T-cell (primary cell): ENCODE measurements around the gene PPP2R3B. TPM values are rescaled to one million over a fixed set of nuclear protein-coding genes. Genes with fewer than 3 reads are reported as not detected.
A peak's percentile ranks its signal among the peaks of the same experiment; 100 is the strongest.
"Not testable (repeated sequence)": the region's sequence is repeated elsewhere in the genome, so short reads cannot be mapped to it uniquely, and the experiment has no call there.

ENCODE experiments used
- ATAC-seq, 4 experiments: fragments of 200-7000 bp in 3 of 4; fragments of 150-1000 bp in 1 of 4; cut with Tn5 transposase; replicated peaks in 1 of 4; 1 replicate in 3 of 4; 2 replicates in 1 of 4; pipeline ENCODE4 v1.10.0; 2021; ENCODE audit warnings: moderate library complexity in 3 of 4, mild to moderate bottlenecking in 2 of 4, moderate number of reproducible peaks in 1 of 4
- CTCF ChIA-PET, 2 donors: fragments of 300-600 bp; sonication (Branson Sonifier 250); formaldehyde crosslinking; loops; one replicate each; lab custom pipeline; 2022; ENCODE audit warnings: antibody characterized with exemption in 2 of 2; lab: Charles Lee
- POLR2A ChIA-PET, 2 donors: fragments of 300-600 bp; sonication (Branson Sonifier 250); formaldehyde crosslinking; loops; one replicate each; lab custom pipeline; 2022; ENCODE audit warnings: antibody characterized with exemption in 2 of 2; lab: Charles Lee
- DNase-seq, 35 experiments: peaks; one replicate each; pipeline versions ENCODE4 v3.0.0 to v3.0.0-alpha.2; 2013 to 2023
- H3K27ac ChIP-seq: one replicate; pipeline ENCODE4 v1.5.1; 2013; ENCODE audit warnings: low read length
- H3K27me3 ChIP-seq, 2 experiments: replicated peaks in 1 of 2; 1 replicate in 1 of 2; 2 replicates in 1 of 2; pipeline versions ENCODE4 v1.6.1 to v1.7.0; 2013; ENCODE audit warnings: low read length in 1 of 2, mixed read lengths in 1 of 2; ENCODE audit not compliant: control insufficient read depth in 2 of 2, insufficient read depth in 2 of 2; ENCODE audit errors: extremely low read depth in 1 of 2
- H3K36me3 ChIP-seq, 2 donors: 1 replicate in 1 of 2; 2 replicates in 1 of 2; pipeline versions ENCODE4 v1.6.1 to v1.7.0; 2013; ENCODE audit warnings: low read length in 1 of 2; ENCODE audit not compliant: control insufficient read depth in 2 of 2, insufficient read depth in 1 of 2; ENCODE audit errors: extremely low read depth in 1 of 2
- H3K4me1 ChIP-seq, 2 experiments: 1 replicate in 1 of 2; 2 replicates in 1 of 2; pipeline versions ENCODE4 v1.6.1 to v1.7.0; 2013; ENCODE audit warnings: low read length in 2 of 2, mixed read lengths in 1 of 2; ENCODE audit not compliant: insufficient read depth in 2 of 2, control insufficient read depth in 1 of 2; ENCODE audit errors: extremely low read depth in 1 of 2
- H3K4me3 ChIP-seq, 2 donors: 1 replicate in 1 of 2; 2 replicates in 1 of 2; pipeline versions ENCODE4 v1.5.1 to v1.7.0; 2013; ENCODE audit warnings: mild to moderate bottlenecking in 2 of 2, low read length in 1 of 2, moderate library complexity in 1 of 2; ENCODE audit not compliant: control insufficient read depth in 1 of 2; ENCODE audit errors: extremely low read depth in 1 of 2
- H3K9me3 ChIP-seq: 2 replicates; pipeline ENCODE4 v1.7.0; 2013
- H3K27ac Mint-ChIP-seq, 2 donors: one replicate each; pipeline ENCODE4 v1.8.0; 2020 to 2021; ENCODE audit warnings: mild to moderate bottlenecking in 2 of 2, mixed read lengths in 2 of 2
- H3K27me3 Mint-ChIP-seq, 2 donors: one replicate each; pipeline ENCODE4 v1.8.0; 2021 to 2022; ENCODE audit warnings: mixed read lengths in 2 of 2
- H3K36me3 Mint-ChIP-seq: one replicate; pipeline ENCODE4 v1.8.0; 2021; ENCODE audit warnings: mixed read lengths
- H3K4me1 Mint-ChIP-seq, 3 donors: one replicate each; pipeline ENCODE4 v1.8.0; 2020 to 2022; ENCODE audit warnings: mixed read lengths in 3 of 3, mild to moderate bottlenecking in 1 of 3
- H3K4me3 Mint-ChIP-seq, 3 donors: one replicate each; pipeline ENCODE4 v1.8.0; 2020 to 2022; ENCODE audit warnings: mild to moderate bottlenecking in 3 of 3, mixed read lengths in 3 of 3, moderate library complexity in 3 of 3
- H3K9me3 Mint-ChIP-seq, 3 donors: one replicate each; pipeline ENCODE4 v1.8.0; 2020 to 2022; ENCODE audit warnings: mixed read lengths in 3 of 3
- WGBS: methylation state at CpG from one replicate; pipeline ENCODE4 v1.1.5; 2013; ENCODE audit warnings: missing lambda C conversion rate; ENCODE audit not compliant: insufficient coverage; 5-methylcytosine and 5-hydroxymethylcytosine counted together
- total RNA-seq, 35 experiments: library from RNA in 6 of 35; stranded (reverse) in 6 of 35; fragments of 120-200 nt in 1 of 35; gene quantifications; one replicate each; pipeline versions ENCODE4 v1.2.1 to v1.2.4 and lab custom pipeline; 2013 to 2026

The PPP2R3B gene
- total RNA-seq, 5 donors from 2014 or later (not counting 1 experiment from before 2014, with no cell fraction given): 30.5 to 56.5 (median 46.6) TPM

GRCh38 chrX:327660-328126 lies 59.0 kb downstream of the PPP2R3B start:
- Histone ChIP-seq H3K4me3 (no peak overlapping the region), H3K4me1 (peaks cover 0 to 38% of the 10 kb centered on the region in 2 experiments), H3K36me3 (no peaks in the 10 kb centered on the region), H3K27ac (no peak overlapping the region), H3K27me3 (peaks cover 0 to 42% of the 10 kb centered on the region in 2 experiments), H3K9me3 (no peaks in the 10 kb centered on the region)
- Mint-ChIP-seq H3K4me3 (no peak overlapping the region), H3K27me3 (peaks cover 0 to 2% of the 10 kb centered on the region in 2 donors), H3K27ac (no peak overlapping the region), H3K4me1 (peaks cover 8 to 24% (median 10%) of the 10 kb centered on the region in 3 donors), H3K36me3 (no peaks in the 10 kb centered on the region), H3K9me3 (no peaks in the 10 kb centered on the region)
- CTCF ChIA-PET: no interaction called here
- DNase-seq: no peak
- WGBS: 90% methylated on average over 28 of the region's 33 CpGs
- ATAC-seq: no peak
- POLR2A ChIA-PET: no interaction called here

DNA sequence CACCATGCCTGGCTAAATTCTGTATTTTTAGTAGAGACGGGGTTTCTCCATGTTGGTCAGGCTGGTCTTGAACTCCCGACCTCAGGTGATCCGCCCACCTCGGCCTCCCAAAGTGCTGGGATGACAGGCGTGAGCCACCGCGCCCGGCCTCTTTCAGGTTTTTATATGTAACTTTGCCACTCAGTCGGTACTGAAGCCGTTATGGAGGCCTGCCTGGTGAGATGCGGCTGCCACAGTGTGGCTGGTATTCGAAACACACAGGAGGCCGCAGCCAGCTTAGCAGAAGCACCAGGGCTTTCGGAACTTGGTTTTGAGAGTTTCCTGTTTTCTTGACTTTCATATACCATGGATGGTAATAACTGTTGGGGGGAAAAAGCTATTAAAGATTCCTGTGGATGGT lies 62.0 kb downstream of the PPP2R3B start:
- peak overlapping the region in 1 of 2 donors; percentile 55 for H3K27ac Mint-ChIP-seq
- peaks cover 21 to 35% (median 23%) of the 10 kb centered on the region in 3 donors for H3K4me1 Mint-ChIP-seq
- H3K27me3 ChIP-seq: peaks cover 0 to 23% of the 10 kb centered on the region in 2 experiments
- H3K9me3 ChIP-seq, H3K36me3 ChIP-seq, H3K27me3 Mint-ChIP-seq, CTCF ChIA-PET, POLR2A ChIA-PET, H3K4me3 Mint-ChIP-seq, H3K9me3 Mint-ChIP-seq, H3K36me3 Mint-ChIP-seq, ATAC-seq, H3K4me3 ChIP-seq, H3K27ac ChIP-seq: not testable (repeated sequence)
- peaks cover 7 to 38% of the 10 kb centered on the region in 2 experiments for H3K4me1 ChIP-seq
- 30% methylated on average over 8 of the region's 14 CpGs for whole genome bisulfite sequencing
- DNase-seq: peak in 7 of 35 experiments; percentile 28 to 53 (median 46)

DNA sequence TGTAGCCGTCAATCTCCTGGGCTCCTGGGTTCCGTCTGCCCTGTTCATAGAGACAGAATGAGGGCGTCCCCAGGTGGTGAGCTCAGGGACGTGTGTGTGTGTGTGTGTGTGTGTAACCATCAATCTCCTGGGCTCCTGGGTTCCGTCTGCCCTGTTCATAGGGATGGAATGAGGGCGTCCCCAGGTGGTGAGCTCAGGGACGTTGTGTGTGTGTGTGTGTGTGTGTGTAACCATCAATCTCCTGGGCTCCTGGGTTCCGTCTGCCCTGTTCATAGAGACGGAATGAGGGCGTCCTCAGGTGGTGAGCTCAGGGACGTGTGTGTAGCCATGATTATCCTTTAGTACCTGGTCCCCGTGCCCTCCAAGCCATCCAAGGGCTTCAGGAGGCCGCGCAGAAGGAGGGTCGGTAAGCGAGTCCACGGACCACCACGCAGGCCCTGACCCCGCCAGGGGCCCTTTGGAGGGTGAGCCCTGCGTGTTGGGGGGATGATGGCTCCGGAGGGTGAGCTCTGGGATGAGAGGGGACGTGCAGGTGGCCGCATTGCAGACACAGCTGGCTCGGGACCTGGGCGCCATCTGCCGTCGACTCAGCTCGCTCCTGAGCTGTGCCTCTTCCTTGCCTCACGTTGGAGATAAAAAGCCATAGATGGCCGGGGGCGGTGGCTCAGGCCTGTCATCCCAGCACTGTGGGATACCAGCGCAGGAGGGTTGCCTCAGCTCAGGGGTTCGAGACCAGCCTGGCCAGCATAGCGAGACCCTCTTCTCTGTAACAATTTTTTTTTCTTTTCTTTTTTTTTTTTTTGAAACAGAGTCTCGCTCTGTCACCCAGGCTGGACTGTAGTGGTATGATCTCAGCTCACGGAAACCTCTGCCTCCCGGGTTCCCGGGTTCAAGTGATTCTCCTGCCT lies 62.7 kb downstream of the PPP2R3B start:
- ChIA-PET POLR2A (no interaction called here), CTCF (no interaction called here)
- Histone ChIP-seq H3K27me3 (peaks cover 0 to 20% of the 10 kb centered on the region in 2 experiments), H3K4me1 (peaks cover 7 to 43% of the 10 kb centered on the region in 2 experiments), H3K27ac (no peak overlapping the region), H3K4me3 (peak overlapping the region in 1 of 2 donors; percentile 33), H3K36me3 (no peaks in the 10 kb centered on the region), H3K9me3 (no peaks in the 10 kb centered on the region)
- DNase-seq (peak in 16 of 35 experiments; percentile 24 to 69 (median 46)), ATAC-seq (peak in 3 of 4 experiments; percentile 2 to 9 (median 5))
- H3K4me3 Mint-ChIP-seq: peak overlapping the region in 2 of 3 donors; percentile 37 to 76
- H3K27ac Mint-ChIP-seq: peak overlapping the region in 1 of 2 donors; percentile 32
- WGBS: 67% methylated on average over 22 of the region's 38 CpGs
- H3K9me3 Mint-ChIP-seq: no peaks in the 10 kb centered on the region
- peaks cover 21 to 35% (median 23%) of the 10 kb centered on the region in 3 donors for H3K4me1 Mint-ChIP-seq
- H3K36me3 Mint-ChIP-seq: no peaks in the 10 kb centered on the region
- no peaks in the 10 kb centered on the region for H3K27me3 Mint-ChIP-seq

DNA sequence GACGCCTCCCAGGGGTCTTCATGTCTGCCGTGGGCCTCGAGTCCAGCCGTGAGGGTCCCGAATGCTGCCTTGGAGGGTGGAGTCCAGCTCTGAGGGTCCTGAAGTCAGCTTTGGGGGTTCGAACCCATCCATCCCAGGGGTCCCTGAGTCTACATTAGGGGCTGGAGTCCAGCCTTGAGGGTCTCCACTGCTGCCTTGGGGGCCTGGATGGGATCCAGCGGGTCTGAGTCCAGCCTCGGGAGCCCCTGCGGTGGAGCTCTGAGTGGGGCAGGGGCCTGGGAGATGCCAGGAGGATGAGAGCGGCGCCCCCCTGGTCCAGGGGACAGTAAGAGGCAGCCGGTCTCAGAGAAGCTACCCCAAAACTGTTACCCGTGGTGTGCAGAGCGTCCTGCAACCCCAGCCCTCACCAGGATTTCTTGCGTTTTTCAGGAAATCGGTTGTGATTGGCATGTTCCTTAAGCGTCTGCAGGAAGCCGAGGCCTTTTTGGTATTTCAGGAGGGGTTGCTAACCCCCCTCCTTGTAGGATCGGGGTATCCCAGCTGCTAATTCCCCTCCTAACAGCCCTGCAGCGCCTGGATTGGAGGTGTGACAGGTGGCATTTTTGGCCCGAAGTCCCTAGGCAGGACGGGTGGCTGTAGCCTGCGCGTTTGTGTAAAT lies 66.5 kb downstream of the PPP2R3B start:
- CTCF ChIA-PET: no interaction called here
- 17% methylated on average over 12 of the region's 24 CpGs for WGBS
- DNase-seq: peak in 2 of 35 experiments; percentile 9 to 38

GRCh38 chrX:319579-320125 lies 67.1 kb downstream of the PPP2R3B start:
- H3K36me3 ChIP-seq: peaks cover 19% of the 10 kb centered on the region in 2 donors
- Mint-ChIP-seq H3K4me3 (peak overlapping the region in 2 of 3 donors; percentile 80 to 87), H3K9me3 (no peaks in the 10 kb centered on the region), H3K36me3 (peaks cover 3% of the 10 kb centered on the region), H3K4me1 (peaks cover 23 to 37% (median 32%) of the 10 kb centered on the region in 3 donors), H3K27ac (no peak overlapping the region), H3K27me3 (no peaks in the 10 kb centered on the region)
- ATAC-seq (no peak), DNase-seq (peak in 1 of 35 experiments; percentile 35)
- H3K4me3 ChIP-seq: peak overlapping the region; percentile 82 to 97
- H3K9me3 ChIP-seq: no peaks in the 10 kb centered on the region
- 3% methylated on average over 41 of the region's 41 CpGs for WGBS
- CTCF ChIA-PET: no interaction called here
- H3K27ac ChIP-seq: peak overlapping the region; percentile 83
- H3K27me3 ChIP-seq: peaks cover 0 to 18% of the 10 kb centered on the region in 2 experiments
- peaks cover 12 to 61% of the 10 kb centered on the region in 2 experiments for H3K4me1 ChIP-seq
- POLR2A ChIA-PET: no interaction called here

More for the DNA sequence above, 66.5 kb downstream of the PPP2R3B start:
- Mint-ChIP-seq H3K4me3 (peak overlapping the region in 2 of 3 donors; percentile 80 to 83), H3K4me1 (peaks cover 23 to 41% (median 32%) of the 10 kb centered on the region in 3 donors), H3K27ac (peak overlapping the region; percentile 69 to 71), H3K9me3 (no peaks in the 10 kb centered on the region), H3K36me3 (peaks cover 3% of the 10 kb centered on the region), H3K27me3 (no peaks in the 10 kb centered on the region)
- ATAC-seq: no peak
- H3K9me3 ChIP-seq: no peaks in the 10 kb centered on the region
- H3K36me3 ChIP-seq: peaks cover 13% of the 10 kb centered on the region in 2 donors
- H3K4me3 ChIP-seq: peak overlapping the region; percentile 82 to 97
- POLR2A ChIA-PET: no interaction called here
- no peak overlapping the region for H3K27ac ChIP-seq
- peaks cover 12 to 62% of the 10 kb centered on the region in 2 experiments for H3K4me1 ChIP-seq
- H3K27me3 ChIP-seq: peaks cover 0 to 20% of the 10 kb centered on the region in 2 experiments
